B cell (primary cell): ENCODE data around the gene DHDDS.

ENCODE experiments used
- EZH2 ChIP-seq: IDR thresholded peaks from 2 replicates; pipeline ENCODE4 v1.6.1; 2012; ENCODE audit warnings: borderline replicate concordance, low read depth, mild to moderate bottlenecking, moderate library complexity, low read length; ENCODE audit not compliant: insufficient read depth, poor library complexity, severe bottlenecking
- TF ChIP-seq, protein P1 (sequence below): fragments of 200-600 bp; IDR thresholded peaks from one replicate; pipeline ENCODE4 v1.8.0; 2022; ENCODE audit warnings: antibody characterized with exemption, mild to moderate bottlenecking

DNA sequence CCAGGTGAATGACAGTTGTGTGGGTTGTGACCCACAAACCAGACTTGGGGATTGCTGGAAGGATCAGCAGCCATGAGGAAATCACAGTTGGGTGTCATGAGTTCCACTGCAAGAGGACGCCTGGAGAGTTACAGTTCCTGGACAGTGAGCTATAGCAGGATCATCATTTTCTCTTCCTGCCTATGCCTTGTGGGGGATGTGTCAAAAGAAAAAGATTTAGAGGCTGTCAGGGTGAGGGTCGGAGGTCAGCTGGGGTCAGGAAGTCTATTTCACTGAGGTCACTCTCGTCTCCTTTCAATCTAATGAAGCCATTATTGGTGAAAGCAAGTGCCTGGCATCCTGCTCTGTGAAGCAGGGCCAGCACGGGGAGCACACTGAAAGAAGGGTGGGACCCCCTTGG lies 28.5 kb upstream of the DHDDS start:
- TF ChIP-seq, protein P1, sequence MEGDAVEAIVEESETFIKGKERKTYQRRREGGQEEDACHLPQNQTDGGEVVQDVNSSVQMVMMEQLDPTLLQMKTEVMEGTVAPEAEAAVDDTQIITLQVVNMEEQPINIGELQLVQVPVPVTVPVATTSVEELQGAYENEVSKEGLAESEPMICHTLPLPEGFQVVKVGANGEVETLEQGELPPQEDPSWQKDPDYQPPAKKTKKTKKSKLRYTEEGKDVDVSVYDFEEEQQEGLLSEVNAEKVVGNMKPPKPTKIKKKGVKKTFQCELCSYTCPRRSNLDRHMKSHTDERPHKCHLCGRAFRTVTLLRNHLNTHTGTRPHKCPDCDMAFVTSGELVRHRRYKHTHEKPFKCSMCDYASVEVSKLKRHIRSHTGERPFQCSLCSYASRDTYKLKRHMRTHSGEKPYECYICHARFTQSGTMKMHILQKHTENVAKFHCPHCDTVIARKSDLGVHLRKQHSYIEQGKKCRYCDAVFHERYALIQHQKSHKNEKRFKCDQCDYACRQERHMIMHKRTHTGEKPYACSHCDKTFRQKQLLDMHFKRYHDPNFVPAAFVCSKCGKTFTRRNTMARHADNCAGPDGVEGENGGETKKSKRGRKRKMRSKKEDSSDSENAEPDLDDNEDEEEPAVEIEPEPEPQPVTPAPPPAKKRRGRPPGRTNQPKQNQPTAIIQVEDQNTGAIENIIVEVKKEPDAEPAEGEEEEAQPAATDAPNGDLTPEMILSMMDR, result no peak
- no peak for TF ChIP-seq EZH2
